H9 (cell line): Measurements from ENCODE around the gene CDC16. TPM values are rescaled to one million over a fixed set of nuclear protein-coding genes. Genes with fewer than 3 reads are reported as not detected.

Experiments used
- DNase-seq: peaks from one replicate; pipeline ENCODE4 v3.0.0-alpha.2; 2017
- H2AFZ ChIP-seq: one replicate; pipeline ENCODE4 v1.6.1; 2013; ENCODE audit warnings: mild to moderate bottlenecking, low read length, control low read depth, moderate library complexity
- H2AK5ac ChIP-seq: 2 replicates; pipeline ENCODE4 v1.6.1; 2013; ENCODE audit warnings: low read length, control low read depth, mixed read lengths; ENCODE audit not compliant: insufficient read length
- H2BK120ac ChIP-seq: one replicate; pipeline ENCODE4 v1.6.1; 2013; ENCODE audit warnings: low read depth, mild to moderate bottlenecking, low read length, control low read depth, inconsistent platforms; ENCODE audit not compliant: poor library complexity, severe bottlenecking
- H2BK12ac ChIP-seq: 2 replicates; pipeline ENCODE4 v1.6.1; 2013; ENCODE audit warnings: low read length, control low read depth, mixed read lengths, low read depth; ENCODE audit not compliant: insufficient read length
- H2BK15ac ChIP-seq: 2 replicates; pipeline ENCODE4 v1.6.1; 2013; ENCODE audit warnings: low read depth, low read length, control low read depth
- H2BK20ac ChIP-seq: one replicate; pipeline ENCODE4 v1.6.1; 2013; ENCODE audit warnings: low read depth, mild to moderate bottlenecking, low read length, control low read depth, inconsistent platforms; ENCODE audit not compliant: poor library complexity, severe bottlenecking
- H2BK5ac ChIP-seq: 2 replicates; pipeline ENCODE4 v1.6.1; 2013; ENCODE audit warnings: low read length, control low read depth, mixed read lengths; ENCODE audit not compliant: insufficient read length
- H3K14ac ChIP-seq: 2 replicates; pipeline ENCODE4 v1.6.1; 2013; ENCODE audit warnings: low read length, control low read depth; ENCODE audit not compliant: insufficient read depth
- H3K18ac ChIP-seq: 2 replicates; pipeline ENCODE4 v1.6.1; 2013; ENCODE audit warnings: low read depth, mild to moderate bottlenecking, mixed read lengths, low read length, control low read depth; ENCODE audit not compliant: insufficient read length
- H3K23ac ChIP-seq: 2 replicates; pipeline ENCODE4 v1.6.1; 2013; ENCODE audit warnings: low read length, control low read depth, mixed read lengths, low read depth; ENCODE audit not compliant: insufficient read length
- H3K23me2 ChIP-seq: 2 replicates; pipeline ENCODE4 v1.6.1; 2013; ENCODE audit warnings: low read depth, mild to moderate bottlenecking, mixed read lengths, low read length, control low read depth; ENCODE audit not compliant: insufficient read length, poor library complexity, severe bottlenecking
- H3K27ac ChIP-seq: 2 replicates; pipeline ENCODE4 v1.5.1; 2013; ENCODE audit warnings: low read length, control low read depth, mixed read lengths, low read depth; ENCODE audit not compliant: insufficient read length
- H3K27me3 ChIP-seq: 2 replicates; pipeline ENCODE4 v1.6.1; 2013; ENCODE audit warnings: low read length, control low read depth, inconsistent platforms; ENCODE audit not compliant: insufficient read depth
- H3K4ac ChIP-seq: 2 replicates; pipeline ENCODE4 v1.6.1; 2013; ENCODE audit warnings: low read depth, mild to moderate bottlenecking, control low read depth, inconsistent platforms, low read length, moderate library complexity
- H3K4me1 ChIP-seq: 2 replicates; pipeline ENCODE4 v1.6.1; 2013; ENCODE audit warnings: low read length, control low read depth, inconsistent platforms; ENCODE audit not compliant: insufficient read depth
- H3K4me2 ChIP-seq: 2 replicates; pipeline ENCODE4 v1.6.1; 2013; ENCODE audit warnings: low read length, control low read depth, mixed read lengths; ENCODE audit not compliant: insufficient read length, insufficient read depth
- H3K56ac ChIP-seq: 2 replicates; pipeline ENCODE4 v1.6.1; 2013; ENCODE audit warnings: low read depth, mild to moderate bottlenecking, mixed read lengths, low read length, control low read depth; ENCODE audit not compliant: insufficient read length
- H3K79me1 ChIP-seq: 2 replicates; pipeline ENCODE4 v1.6.1; 2013; ENCODE audit warnings: low read depth, mild to moderate bottlenecking, moderate library complexity, low read length, control low read depth, inconsistent platforms; ENCODE audit not compliant: insufficient read depth, poor library complexity, severe bottlenecking
- H3K79me2 ChIP-seq: 2 replicates; pipeline ENCODE4 v1.6.1; 2013; ENCODE audit warnings: low read length, control low read depth, inconsistent platforms; ENCODE audit not compliant: insufficient read depth
- H3K9ac ChIP-seq: 2 replicates; pipeline ENCODE4 v1.6.1; 2013; ENCODE audit warnings: low read length, control low read depth, mixed read lengths; ENCODE audit not compliant: insufficient read length; ENCODE audit errors: extremely low read depth
- H3K9me3 ChIP-seq: one replicate; pipeline ENCODE4 v1.6.1; 2013; ENCODE audit warnings: low read depth, low read length, inconsistent platforms; ENCODE audit not compliant: control insufficient read depth
- H3T11ph ChIP-seq: one replicate; pipeline ENCODE4 v1.6.1; 2013; ENCODE audit warnings: mild to moderate bottlenecking, low read length, control low read depth, inconsistent platforms
- H4K20me1 ChIP-seq: one replicate; pipeline ENCODE4 v1.6.1; 2013; ENCODE audit not compliant: control insufficient read depth, insufficient read length, insufficient read depth
- H4K5ac ChIP-seq: 2 replicates; pipeline ENCODE4 v1.6.1; 2013; ENCODE audit warnings: low read depth, mild to moderate bottlenecking, mixed read lengths, low read length, control low read depth; ENCODE audit not compliant: insufficient read length
- H4K8ac ChIP-seq: replicated peaks from 2 replicates; pipeline ENCODE4 v1.6.1; 2013; ENCODE audit warnings: low read length, control low read depth, mixed read lengths, low read depth; ENCODE audit not compliant: insufficient read length
- H4K91ac ChIP-seq: 2 replicates; pipeline ENCODE4 v1.6.1; 2013; ENCODE audit warnings: low read depth, mild to moderate bottlenecking, moderate library complexity, mixed read lengths, low read length, control low read depth; ENCODE audit not compliant: insufficient read length
- H3K27ac Mint-ChIP-seq, 3 experiments: 2 replicates in 2 of 3; 3 replicates in 1 of 3; pipeline ENCODE4 v1.8.0; 2020 to 2021; ENCODE audit warnings: mixed read lengths in 3 of 3, mild to moderate bottlenecking in 1 of 3, moderate library complexity in 1 of 3
- H3K27me3 Mint-ChIP-seq: 2 replicates; pipeline ENCODE4 v1.8.0; 2021; ENCODE audit warnings: low read depth, mild to moderate bottlenecking, moderate library complexity, mixed read lengths
- H3K36me3 Mint-ChIP-seq, 3 experiments: 2 replicates in 2 of 3; 3 replicates in 1 of 3; pipeline ENCODE4 v1.8.0; 2020 to 2021; ENCODE audit warnings: low read depth in 3 of 3, mixed read lengths in 3 of 3; ENCODE audit not compliant: insufficient read depth in 1 of 3
- H3K4me1 Mint-ChIP-seq, 2 experiments: 2 replicates each; pipeline ENCODE4 v1.8.0; 2020; ENCODE audit warnings: mixed read lengths in 2 of 2
- H3K4me3 Mint-ChIP-seq, 2 experiments: 2 replicates in 1 of 2; 3 replicates in 1 of 2; pipeline ENCODE4 v1.8.0; 2020 to 2021; ENCODE audit warnings: mild to moderate bottlenecking in 2 of 2, mixed read lengths in 2 of 2, moderate library complexity in 1 of 2
- H3K9me3 Mint-ChIP-seq, 2 experiments: 2 replicates in 1 of 2; 3 replicates in 1 of 2; pipeline ENCODE4 v1.8.0; 2020; ENCODE audit warnings: mild to moderate bottlenecking in 2 of 2, mixed read lengths in 2 of 2, moderate library complexity in 1 of 2
- WGBS: extraction: QIAGEN DNeasy Blood & Tissue Kit; methylation state at CpG from one replicate; pipeline ENCODE4 v1.1.7; 2013; ENCODE audit warnings: missing lambda C conversion rate, low lambda C conversion rate, mixed read lengths; ENCODE audit not compliant: insufficient read length; ENCODE audit errors: extremely low coverage; 5-methylcytosine and 5-hydroxymethylcytosine counted together
- total RNA-seq: library from RNA; stranded (reverse); gene quantifications from 2 replicates; pipeline ENCODE4 v1.2.1, GENCODE V29; 2021
- TF ChIP-seq, protein P1 (sequence below): fragments of 200-600 bp; sonication (generic); conservative IDR thresholded peaks from 3 replicates; pipeline ENCODE4 v1.8.0; 2021; ENCODE audit warnings: antibody characterized with exemption, mild to moderate bottlenecking

The CDC16 gene
- total RNA-seq, 1 experiment from 2014 or later, result 91.9 TPM

DNA sequence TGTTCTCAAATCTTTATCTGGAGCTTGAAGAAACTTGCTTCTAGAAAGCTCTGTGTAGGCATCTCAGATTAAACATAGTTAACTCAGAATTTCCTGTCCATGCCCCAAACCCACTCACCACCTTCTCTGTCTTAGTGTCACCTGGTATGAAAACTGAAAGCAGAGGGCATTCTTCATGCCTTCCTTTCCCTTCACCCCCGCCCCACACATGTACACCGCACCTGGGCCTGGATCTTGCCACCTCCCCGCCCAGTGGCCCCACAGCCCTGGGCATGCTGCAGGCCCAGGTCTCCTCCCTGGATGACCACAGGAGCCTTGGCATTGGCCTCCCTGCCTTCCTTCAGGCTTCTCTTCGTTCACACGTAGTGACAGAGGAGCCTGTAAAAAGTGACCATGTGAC is 39.8 kb upstream of the CDC16 start:
- Histone ChIP-seq H2BK12ac (no peak overlapping the region), H3K79me2 (no peaks in the 10 kb centered on the region), H4K91ac (no peak overlapping the region), H4K5ac (no peak overlapping the region), H3K14ac (no peak overlapping the region), H3K4me1 (no peaks in the 10 kb centered on the region), H3K4ac (no peak overlapping the region), H4K8ac (no peak overlapping the region), H2BK120ac (no peak overlapping the region), H3K9ac (no peak overlapping the region), H3T11ph (no peak overlapping the region), H2BK5ac (no peak overlapping the region), H3K23ac (no peak overlapping the region), H3K23me2 (no peaks in the 10 kb centered on the region), H4K20me1 (no peaks in the 10 kb centered on the region), H3K18ac (no peak overlapping the region), H2BK15ac (no peak overlapping the region), H3K9me3 (no peaks in the 10 kb centered on the region), H3K27ac (no peak overlapping the region), H3K4me2 (no peak overlapping the region), H2AK5ac (no peak overlapping the region), H2BK20ac (no peak overlapping the region), H2AFZ (no peak overlapping the region), H3K27me3 (no peaks in the 10 kb centered on the region), H3K56ac (no peak overlapping the region), H3K79me1 (no peaks in the 10 kb centered on the region)
- H3K4me1 Mint-ChIP-seq, result peaks cover 5 to 6% of the 10 kb centered on the region in 2 experiments
- H3K9me3 Mint-ChIP-seq, result peaks cover 9 to 10% of the 10 kb centered on the region in 2 experiments
- TF ChIP-seq, protein P1, sequence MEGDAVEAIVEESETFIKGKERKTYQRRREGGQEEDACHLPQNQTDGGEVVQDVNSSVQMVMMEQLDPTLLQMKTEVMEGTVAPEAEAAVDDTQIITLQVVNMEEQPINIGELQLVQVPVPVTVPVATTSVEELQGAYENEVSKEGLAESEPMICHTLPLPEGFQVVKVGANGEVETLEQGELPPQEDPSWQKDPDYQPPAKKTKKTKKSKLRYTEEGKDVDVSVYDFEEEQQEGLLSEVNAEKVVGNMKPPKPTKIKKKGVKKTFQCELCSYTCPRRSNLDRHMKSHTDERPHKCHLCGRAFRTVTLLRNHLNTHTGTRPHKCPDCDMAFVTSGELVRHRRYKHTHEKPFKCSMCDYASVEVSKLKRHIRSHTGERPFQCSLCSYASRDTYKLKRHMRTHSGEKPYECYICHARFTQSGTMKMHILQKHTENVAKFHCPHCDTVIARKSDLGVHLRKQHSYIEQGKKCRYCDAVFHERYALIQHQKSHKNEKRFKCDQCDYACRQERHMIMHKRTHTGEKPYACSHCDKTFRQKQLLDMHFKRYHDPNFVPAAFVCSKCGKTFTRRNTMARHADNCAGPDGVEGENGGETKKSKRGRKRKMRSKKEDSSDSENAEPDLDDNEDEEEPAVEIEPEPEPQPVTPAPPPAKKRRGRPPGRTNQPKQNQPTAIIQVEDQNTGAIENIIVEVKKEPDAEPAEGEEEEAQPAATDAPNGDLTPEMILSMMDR, result no peak
- no peak overlapping the region for H3K27ac Mint-ChIP-seq
- DNase-seq, result no peak
- no CpG with 5 or more reads among the region's 5 CpGs for WGBS
- H3K36me3 Mint-ChIP-seq, result no peaks in the 10 kb centered on the region
- H3K27me3 Mint-ChIP-seq, result peaks cover 6% of the 10 kb centered on the region
- no peak overlapping the region for H3K4me3 Mint-ChIP-seq
